Measurements from ENCODE around the gene CCN5.

Gene CCN5

GRCh38 chr20:44754554-44754953 lies 39.4 kb downstream of the CCN5 start:
- CTCF ChIA-PET = interaction anchor here (1.2 kb wide), 1 partner anchor 7 kb away, joined by 3 read pairs; no protein-coding TSS in a partner anchor
- no peak for DNase-seq (ENCODE audit: low read depth, low spot score)
- no peak for TF ChIP-seq CTCF (IDR thresholded peaks at IDR 0.05; ENCODE audit: insufficient read depth, low read length, missing control alignments)
- H3K4me3 ChIP-seq (ENCODE audit: low read depth, low read length) = no peak overlapping the region
- POLR2A ChIA-PET = no interaction called here

GRCh38 chr20:44756011-44756688 lies 41.0 kb downstream of the CCN5 start:
- CTCF ChIA-PET = interaction anchor here (0.8 to 6.1 kb wide), 3 partner anchors 8 to 9 kb away, joined by 3 to 44 read pairs (median 3); no protein-coding TSS in a partner anchor
- H3K4me3 ChIP-seq (ENCODE audit: low read depth, low read length) = no peak overlapping the region
- DNase-seq (ENCODE audit: low read depth, low spot score) = no peak
- no peak for TF ChIP-seq CTCF (IDR thresholded peaks at IDR 0.05; ENCODE audit: insufficient read depth, low read length, missing control alignments)
- POLR2A ChIA-PET = no interaction called here

GRCh38 chr20:44756956-44757355 lies 41.8 kb downstream of the CCN5 start:
- H3K4me3 ChIP-seq (ENCODE audit: low read depth, low read length) = no peak overlapping the region
- no peak for DNase-seq (ENCODE audit: low read depth, low spot score)
- POLR2A ChIA-PET = no interaction called here
- TF ChIP-seq CTCF (IDR thresholded peaks at IDR 0.05; ENCODE audit: insufficient read depth, low read length, missing control alignments) = no peak
- CTCF ChIA-PET = interaction anchor here (6.1 kb wide), 1 partner anchor 9 kb away, joined by 44 read pairs; no protein-coding TSS in a partner anchor

GRCh38 chr20:44758247-44759101 lies 43.3 kb downstream of the CCN5 start:
- CTCF ChIA-PET = interaction anchor here (0.8 to 6.1 kb wide), 3 partner anchors 9 to 108 kb away, joined by 3 to 44 read pairs (median 3); no protein-coding TSS in a partner anchor
- POLR2A ChIA-PET = no interaction called here

GRCh38 chr20:44759595-44759994 lies 44.4 kb downstream of the CCN5 start:
- no peak for TF ChIP-seq CTCF (IDR thresholded peaks at IDR 0.05; ENCODE audit: insufficient read depth, low read length, missing control alignments)
- ChIA-PET POLR2A (no interaction called here), CTCF (interaction anchor here (1.2 to 6.1 kb wide), 2 partner anchors 12 to 107 kb away, joined by 4 to 44 read pairs; no protein-coding TSS in a partner anchor)

More at GRCh38 chr20:44758247-44759101, 43.3 kb downstream of the CCN5 start:
- no peak for TF ChIP-seq CTCF (IDR thresholded peaks at IDR 0.05; ENCODE audit: insufficient read depth, low read length, missing control alignments)
- H3K4me3 ChIP-seq (ENCODE audit: low read depth, low read length) = no peak overlapping the region
- no peak for DNase-seq (ENCODE audit: low read depth, low spot score)

GRCh38 chr20:44761423-44761822 lies 46.3 kb downstream of the CCN5 start:
- no peak for TF ChIP-seq CTCF (IDR thresholded peaks at IDR 0.05; ENCODE audit: insufficient read depth, low read length, missing control alignments)
- ChIA-PET POLR2A (no interaction called here), CTCF (interaction anchor here (0.8 to 6.1 kb wide), 2 partner anchors 9 to 14 kb away, joined by 4 to 44 read pairs; no protein-coding TSS in a partner anchor)
- no peak for DNase-seq (ENCODE audit: low read depth, low spot score)
- H3K4me3 ChIP-seq (ENCODE audit: low read depth, low read length) = no peak overlapping the region

More at GRCh38 chr20:44759595-44759994, 44.4 kb downstream of the CCN5 start:
- no peak overlapping the region for H3K4me3 ChIP-seq (ENCODE audit: low read depth, low read length)
- no peak for DNase-seq (ENCODE audit: low read depth, low spot score)

All from AG04449 (cell line).